PFSK-1 (cell line): Measurements from ENCODE around the gene CD37.

ENCODE experiments used
- POLR2AphosphoS5 ChIP-seq: IDR thresholded peaks from 2 replicates; pipeline ENCODE4 v1.6.1; 2012; ENCODE audit warnings: low read depth, mild to moderate bottlenecking, control low read depth, low read length, moderate library complexity
- REST ChIP-seq, 2 experiments: IDR thresholded peaks; 2 replicates each; pipeline versions ENCODE4 v1.6.1 to v1.8.0; 2011 to 2012; ENCODE audit warnings: low read depth in 2 of 2, low read length in 2 of 2, control low read depth in 1 of 2, inconsistent platforms in 1 of 2, mild to moderate bottlenecking in 1 of 2, moderate library complexity in 1 of 2; ENCODE audit not compliant: insufficient read depth in 1 of 2

- TF ChIP-seq REST (IDR thresholded peaks at IDR 0.05; ENCODE audit: insufficient read depth in 1 of 2, low read depth in 2 of 2, low read length in 2 of 2) (no peak), POLR2AphosphoS5 (no peak)
Observed at GRCh38 chr19:49338023-49338677, 2.9 kb downstream of the CD37 start.
